ENCODE results near the gene SCAMP4. TPM values are rescaled to one million over a fixed set of nuclear protein-coding genes. Genes with fewer than 3 reads are reported as not detected.

Gene SCAMP4
- total and polyA plus RNA-seq, 2 of the 13 experiments (the other 11 are each of a cell fraction or from before 2014, with no cell fraction given): 10.7 to 13.7 TPM

- TF ChIP-seq ZNF232 (CRISPR knock-in tag; IDR thresholded peaks at IDR 0.05; ENCODE audit: borderline replicate concordance) (no peak), ZNF598 (CRISPR knock-in tag; IDR thresholded peaks at IDR 0.05; ENCODE audit: borderline replicate concordance) (no peak), ARNTL (CRISPR knock-in tag; IDR thresholded peaks at IDR 0.05) (no peak), HNF1B (CRISPR knock-in tag; IDR thresholded peaks at IDR 0.05) (no peak), ZNF615 (CRISPR knock-in tag; IDR thresholded peaks at IDR 0.05; ENCODE audit: borderline replicate concordance) (no peak), MAFF (IDR thresholded peaks at IDR 0.05; ENCODE audit: low read depth, low read length) (no peak), HCFC1 (IDR thresholded peaks at IDR 0.05; ENCODE audit: low read depth, low read length) (no peak)
Measured at GRCh38 chr19:1942934-1943555, 37.8 kb downstream of the SCAMP4 start (continued).

- DNase-seq (ENCODE audit: low spot score): no peak
- H3K9me3 ChIP-seq (ENCODE audit: low read length): no peaks in the 10 kb centered on the region
- BruUV-seq (replicated peaks): no TSS peak
- H3K9ac ChIP-seq (ENCODE audit: insufficient read depth, low read depth, low read length): no peak overlapping the region
- peak overlapping the region in 2 of 3 experiments; percentile 95; a peak in 3 of 6 replicates for H3K4me3 ChIP-seq (replicated peaks in 1 of 3; ENCODE audit: insufficient read depth in 1 of 3, low read depth in 2 of 3, low read length in 3 of 3)
- no peak overlapping the region for H2AFZ ChIP-seq (ENCODE audit: low read length)
- peak overlapping the region; percentile 97 for H3K4me2 ChIP-seq (ENCODE audit: low read depth, low read length)
- in situ Hi-C loops (cut with HindIII; ENCODE audit: extremely low pct_ligation_motif_present, low pct_unique_long_range_greater_than_20kb): no loop called here
- H3K79me2 ChIP-seq (ENCODE audit: insufficient read depth, low read length): peaks cover 54% of the 10 kb centered on the region
- no peak overlapping the region for H3K27ac ChIP-seq (ENCODE audit: extremely low read length, insufficient read depth, low read length)
- peaks cover 46% of the 10 kb centered on the region for H4K20me1 ChIP-seq (ENCODE audit: insufficient read depth, low read length)
- FAIRE-seq: no peak
- H3K36me3 ChIP-seq (replicated peaks in 1 of 2; ENCODE audit: control insufficient read depth in 1 of 2, insufficient read depth in 2 of 2, low read length in 2 of 2): peaks cover 0 to 5% of the 10 kb centered on the region in 2 experiments; a peak in 1 of 5 replicates
- ChIA-PET POLR2A (interaction anchor here (0.6 kb wide), 2 partner anchors 43 to 211 kb away, joined by 3 read pairs; no protein-coding TSS in a partner anchor), CTCF (ENCODE audit: low intra/inter-chr PET ratio, low total read pairs) (no interaction called here)
- intact Hi-C loops (cut with micrococcal nuclease; ENCODE audit: unreplicated experiment): no loop called here
- no peak for ATAC-seq
- H3K27me3 ChIP-seq (ENCODE audit: control insufficient read depth in 1 of 2, insufficient read depth in 2 of 2, low read length in 2 of 2): no peaks in the 10 kb centered on the region; a peak in 1 of 5 replicates
- 96% methylated on average over 12 of the region's 22 CpGs for WGBS (ENCODE audit: low lambda C conversion rate)
- peaks cover 31% of the 10 kb centered on the region for H3K4me1 ChIP-seq (ENCODE audit: insufficient read depth, low read length)
- TF ChIP-seq ZNF589 (CRISPR knock-in tag; conservative IDR thresholded peaks at IDR 0.05) (no peak), SIN3A (IDR thresholded peaks at IDR 0.05; ENCODE audit: borderline replicate concordance, low read depth, low read length) (0 out of 2 replicates have a peak, but pooled peaks have one; percentile 7), DRAP1 (CRISPR knock-in tag; IDR thresholded peaks at IDR 0.05) (no peak), HIC2 (CRISPR knock-in tag; IDR thresholded peaks at IDR 0.05; ENCODE audit: low read depth) (no peak), EED (CRISPR knock-in tag; IDR thresholded peaks at IDR 0.05) (no peak), CC2D1A (CRISPR knock-in tag; IDR thresholded peaks at IDR 0.05) (no peak), PRDM15 (CRISPR knock-in tag; IDR thresholded peaks at IDR 0.05) (no peak), POLR2A (IDR thresholded peaks at IDR 0.05; ENCODE audit: insufficient read depth in 1 of 2, low read depth in 2 of 2, low read length in 2 of 2) (no peak), YY1 (IDR thresholded peaks at IDR 0.05; ENCODE audit: insufficient read depth, insufficient replicate concordance, low read depth, low read length) (no peak)
Measured at GRCh38 chr19:1943661-1944087, 38.5 kb downstream of the SCAMP4 start.

Measured in HepG2 (cell line).